IPS-NIHi7 (cell line): ENCODE data around the gene PCNX1.
"Not testable (repeated sequence)": the region's sequence is repeated elsewhere in the genome, so short reads cannot be mapped to it uniquely, and the experiment has no call there.

Experiments used
- DNase-seq: peaks from one replicate; pipeline ENCODE4 v3.0.0; 2012; ENCODE audit warnings: mixed read lengths; ENCODE audit errors: extremely low spot score

Gene PCNX1

DNA sequence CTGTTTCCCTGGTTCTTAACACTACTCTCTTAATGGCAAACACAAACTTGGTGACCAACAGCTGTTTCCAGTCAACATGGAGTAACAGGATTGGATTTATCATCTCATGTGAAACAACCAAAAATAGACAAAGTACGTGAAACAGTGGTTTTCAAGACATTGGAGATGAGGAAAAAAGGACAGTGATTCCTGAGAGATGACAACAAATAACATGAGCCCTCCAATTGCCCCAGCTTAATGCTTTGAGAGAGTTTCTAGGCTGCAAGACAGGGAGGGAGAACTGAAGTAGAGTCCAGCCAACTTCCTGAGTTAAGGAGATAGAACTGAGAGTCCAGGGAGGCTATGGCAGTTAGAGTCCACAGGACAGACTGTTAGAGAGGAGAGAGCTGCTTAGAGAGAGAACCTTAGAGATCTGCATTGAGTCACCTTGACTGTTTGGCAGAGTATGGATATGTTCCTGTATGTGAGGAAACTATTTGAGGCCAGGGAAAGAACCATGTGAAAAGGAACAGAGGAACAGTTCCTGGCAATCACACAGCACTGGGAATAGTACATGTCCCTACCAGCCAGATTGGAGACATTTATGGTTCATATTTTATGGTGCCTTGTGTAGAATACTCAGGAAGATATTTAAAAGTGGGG lies 106.4 kb downstream of the PCNX1 start:
- DNase-seq, result no peak

DNA sequence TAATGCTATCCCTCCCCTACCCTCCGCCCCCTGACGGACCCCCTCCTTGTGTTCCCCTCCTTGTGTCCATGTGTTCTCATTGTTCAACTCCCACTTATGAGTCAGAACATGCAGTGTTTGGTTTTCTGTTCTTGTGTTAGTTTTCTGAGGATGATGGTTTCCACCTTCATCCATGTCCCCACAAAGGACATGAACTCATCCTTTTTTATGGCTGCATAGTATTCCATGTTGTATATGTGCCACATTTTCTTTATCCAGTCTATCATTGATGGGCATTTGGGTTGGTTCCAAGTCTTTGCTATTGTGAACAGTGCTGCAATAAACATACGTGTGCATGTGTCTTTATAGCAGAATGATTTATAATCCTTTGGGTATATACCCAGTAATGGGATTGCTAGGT lies 112.7 kb downstream of the PCNX1 start:
- not testable (repeated sequence) for DNase-seq

DNA sequence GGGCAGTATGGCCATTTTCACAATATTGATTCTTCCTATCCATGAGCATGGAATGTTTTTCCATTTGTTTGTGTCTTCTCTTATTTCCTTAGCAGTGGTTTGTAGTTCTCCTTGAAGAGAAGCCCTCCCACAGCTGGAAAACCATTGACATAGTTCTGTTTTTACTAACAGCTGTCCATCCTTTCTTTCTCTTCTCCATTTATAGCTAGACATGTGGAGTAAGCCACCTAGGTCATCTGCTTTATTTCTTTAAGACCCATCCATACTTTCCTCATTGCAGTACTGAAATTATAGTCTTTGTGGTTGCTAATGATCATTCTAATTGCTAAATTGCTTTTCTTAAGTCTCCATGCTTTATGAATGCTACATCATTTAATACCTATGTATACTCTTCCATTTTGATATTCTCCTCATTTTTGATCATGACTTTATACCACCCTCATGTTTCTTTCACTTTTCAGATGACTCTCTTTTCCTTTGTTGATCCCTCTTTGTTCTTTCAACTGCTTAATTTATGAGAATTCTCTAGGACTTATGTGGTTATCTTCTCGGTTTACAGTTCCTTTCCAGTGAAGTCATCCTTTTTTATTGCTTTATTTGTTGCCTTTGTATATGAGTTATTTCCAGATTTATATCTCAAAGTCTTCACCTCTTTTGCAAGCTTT lies 114.2 kb downstream of the PCNX1 start:
- DNase-seq, result no peak

DNA sequence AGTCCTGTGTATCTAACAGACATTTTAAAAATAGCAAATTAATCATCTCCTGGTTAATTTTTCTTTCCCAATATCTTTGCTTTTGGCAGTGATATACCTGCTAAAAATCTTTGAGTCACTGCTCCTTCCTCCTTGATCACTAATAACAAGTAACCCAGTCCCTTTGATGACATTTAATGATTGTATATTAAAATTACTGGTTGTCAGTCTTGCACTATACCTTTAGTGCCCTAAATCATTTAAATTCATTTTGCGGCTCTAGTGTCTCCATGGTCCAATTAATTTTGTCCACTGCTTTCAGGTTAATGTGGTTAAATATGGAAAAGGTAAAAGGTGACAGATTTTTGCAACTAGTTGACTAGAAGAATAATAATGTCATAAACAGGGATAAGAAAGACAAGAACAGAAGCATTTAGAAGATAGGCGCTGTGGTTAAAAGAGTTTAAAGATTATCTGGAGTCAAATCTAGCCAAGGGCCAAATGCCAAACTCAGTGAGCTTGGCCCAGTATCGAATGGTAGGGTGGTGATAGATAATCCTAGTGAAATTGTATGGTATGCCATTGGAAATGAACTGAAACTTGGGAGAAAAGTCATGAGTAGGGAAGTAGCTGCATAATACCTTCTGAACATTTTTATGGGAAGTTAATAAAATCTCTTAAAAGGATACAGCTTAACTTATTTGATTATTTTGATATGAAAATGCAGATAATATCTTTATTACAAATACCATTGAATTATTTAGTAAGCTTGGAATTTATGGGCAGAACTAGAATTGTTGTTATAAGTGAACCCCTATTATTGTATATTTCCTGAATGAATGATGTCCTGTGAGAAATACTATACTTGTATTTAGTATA lies 115.0 kb downstream of the PCNX1 start:
- DNase-seq, result no peak

DNA sequence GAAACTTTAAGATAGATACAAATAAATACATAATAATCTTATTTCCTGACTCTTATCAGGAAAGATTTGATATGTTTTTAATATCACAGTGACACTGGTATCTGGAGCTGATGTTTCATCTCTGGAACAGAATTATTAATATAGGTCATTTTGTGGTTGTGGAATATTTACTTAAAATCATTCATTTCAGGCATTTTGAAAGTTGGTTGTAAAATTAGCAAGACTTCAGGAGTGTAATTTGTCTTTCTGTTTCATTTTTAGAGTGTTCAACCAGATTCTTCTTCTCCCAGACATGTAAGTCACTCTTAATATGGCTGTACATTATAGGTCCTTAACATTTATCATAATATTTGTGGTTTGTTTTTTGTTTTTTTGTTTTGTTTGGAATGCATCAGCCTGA lies 115.7 kb downstream of the PCNX1 start:
- DNase-seq, result no peak

DNA sequence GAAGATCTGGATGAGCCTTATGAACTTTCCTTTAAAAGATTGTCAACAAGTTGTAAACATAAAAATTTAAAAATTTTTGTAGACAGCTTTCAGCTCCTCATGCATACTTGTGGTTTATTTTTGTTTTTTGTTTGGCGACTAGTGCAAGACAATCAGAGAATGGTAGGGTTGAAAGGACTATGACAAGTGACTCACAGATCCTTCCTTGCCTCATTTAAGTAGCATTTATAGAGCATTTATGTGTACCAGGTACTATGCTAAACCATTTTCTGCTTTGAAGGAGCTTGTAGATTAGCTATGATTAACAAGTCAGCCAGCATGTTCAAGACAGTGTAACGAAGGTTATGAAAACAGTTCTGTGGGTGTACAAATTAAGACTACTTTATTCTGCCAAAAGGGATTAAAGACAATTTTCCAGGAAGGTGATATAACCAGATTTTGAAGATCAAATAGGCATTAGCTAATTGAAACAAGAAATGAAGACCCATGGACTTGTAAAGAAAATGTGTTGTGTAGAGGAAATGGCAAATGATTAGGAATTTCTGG lies 122.0 kb downstream of the PCNX1 start:
- no peak for DNase-seq

DNA sequence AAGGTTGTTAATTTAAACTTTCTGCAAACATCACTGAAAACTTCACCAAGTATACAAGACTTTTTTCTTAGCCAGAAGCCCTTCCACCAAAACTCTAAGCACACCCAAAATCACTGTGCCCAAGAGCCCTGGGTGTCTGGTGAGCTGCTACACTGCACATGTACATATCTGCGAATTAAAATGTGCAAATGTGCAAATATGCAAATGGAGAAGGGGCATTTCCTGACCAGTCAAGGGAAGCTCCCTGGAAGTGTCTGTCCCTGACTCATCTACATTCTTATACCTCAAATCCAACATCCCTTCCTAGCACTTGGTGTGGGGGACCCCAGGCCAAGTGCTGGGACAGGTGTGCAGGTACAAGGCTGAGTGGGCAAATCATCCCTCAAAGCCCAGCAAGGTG lies 123.7 kb downstream of the PCNX1 start:
- no peak for DNase-seq

DNA sequence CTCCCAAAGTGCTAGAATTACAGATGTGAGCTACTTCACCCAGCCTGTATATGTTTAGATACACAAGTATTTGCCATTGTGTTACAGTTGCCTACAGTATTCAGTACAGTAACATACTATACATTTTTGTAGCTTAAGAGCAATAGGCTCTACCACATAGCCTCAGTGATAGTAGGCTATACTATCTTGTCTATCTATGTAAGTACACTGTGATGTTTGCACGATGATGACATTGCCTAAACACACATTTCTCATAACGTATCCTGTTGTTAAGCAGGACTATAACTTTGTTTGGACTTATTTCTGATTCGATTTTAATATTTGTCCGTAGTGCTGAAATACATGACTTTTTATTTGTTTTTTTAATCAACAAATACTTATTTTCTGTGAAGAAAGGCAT lies 129.2 kb downstream of the PCNX1 start:
- DNase-seq, result no peak

DNA sequence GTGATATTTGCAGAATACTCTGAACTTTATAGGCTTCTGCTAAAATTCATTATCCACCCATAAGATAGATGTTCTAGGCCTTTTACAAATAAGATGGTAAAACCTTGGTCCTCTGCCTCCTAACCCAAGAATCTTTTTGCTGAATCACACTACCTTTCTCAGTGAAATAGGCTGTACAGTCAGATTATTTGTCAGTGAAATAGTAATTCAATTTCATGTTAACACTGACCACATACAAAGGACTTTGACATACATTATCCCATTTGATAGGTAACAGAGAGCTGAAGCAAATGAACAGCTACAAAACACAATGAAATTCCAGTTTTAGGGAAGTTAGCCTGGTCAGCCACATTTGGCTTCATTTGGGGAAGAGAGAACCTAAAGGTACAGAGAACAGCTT lies 141.1 kb downstream of the PCNX1 start:
- DNase-seq, result no peak

DNA sequence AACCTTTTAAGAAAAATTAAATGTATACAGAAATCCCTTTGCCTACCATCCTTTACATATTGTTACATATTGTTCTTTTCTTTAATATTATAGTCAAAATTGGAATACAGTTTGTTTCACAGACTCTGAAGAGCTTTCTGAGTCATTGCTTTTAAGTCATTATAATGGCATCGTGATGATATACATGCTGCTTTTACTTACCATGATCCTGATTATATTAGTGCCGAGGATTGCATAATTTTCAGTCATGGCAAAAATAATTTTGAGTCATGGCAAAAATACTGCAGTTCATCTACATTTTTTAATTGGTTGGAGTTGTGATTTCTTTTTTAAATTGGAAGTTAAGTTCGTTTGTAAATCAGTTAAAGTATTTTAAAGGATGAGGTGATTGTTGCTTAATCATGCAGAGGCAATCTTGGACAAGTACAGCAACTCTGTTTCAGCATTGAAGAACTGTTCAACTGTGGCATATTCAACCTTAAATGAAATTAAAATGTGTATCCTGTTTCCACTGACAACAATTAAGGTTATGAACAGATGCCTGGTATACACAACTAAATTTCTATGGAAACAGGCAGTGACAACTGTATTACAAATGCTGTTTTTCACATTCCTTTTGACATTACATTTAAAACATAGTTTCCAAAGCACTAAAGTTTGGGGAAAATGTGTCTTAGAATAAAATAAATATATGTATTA lies 142.3 kb downstream of the PCNX1 start:
- DNase-seq, result no peak

DNA sequence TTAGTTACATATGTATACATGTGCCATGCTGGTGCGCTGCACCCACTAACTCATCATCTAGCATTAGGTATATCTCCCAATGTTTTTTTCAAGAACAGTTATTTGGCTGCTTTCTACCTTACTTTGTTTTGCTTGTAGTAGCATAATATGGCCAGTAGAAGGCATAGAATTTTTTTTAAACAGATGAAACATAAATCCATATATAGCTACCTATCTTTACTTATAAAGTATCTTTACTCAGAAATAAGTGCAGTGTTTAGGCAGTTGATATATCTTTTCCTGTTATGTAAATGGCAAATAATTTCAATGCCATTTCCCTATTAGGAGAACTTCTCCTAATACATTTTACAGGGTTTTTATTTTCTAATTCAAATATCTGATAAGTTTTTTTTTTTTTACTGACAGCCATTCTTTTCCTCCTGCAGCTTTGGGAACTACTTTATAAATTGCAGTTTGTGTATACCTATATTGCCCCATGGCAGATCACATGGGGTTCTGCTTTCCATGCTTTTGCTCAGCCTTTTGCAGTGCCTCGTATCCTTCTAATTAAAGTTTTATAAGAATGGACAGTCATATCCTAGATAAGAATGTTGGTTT lies 143.1 kb downstream of the PCNX1 start:
- DNase-seq, result no peak

DNA sequence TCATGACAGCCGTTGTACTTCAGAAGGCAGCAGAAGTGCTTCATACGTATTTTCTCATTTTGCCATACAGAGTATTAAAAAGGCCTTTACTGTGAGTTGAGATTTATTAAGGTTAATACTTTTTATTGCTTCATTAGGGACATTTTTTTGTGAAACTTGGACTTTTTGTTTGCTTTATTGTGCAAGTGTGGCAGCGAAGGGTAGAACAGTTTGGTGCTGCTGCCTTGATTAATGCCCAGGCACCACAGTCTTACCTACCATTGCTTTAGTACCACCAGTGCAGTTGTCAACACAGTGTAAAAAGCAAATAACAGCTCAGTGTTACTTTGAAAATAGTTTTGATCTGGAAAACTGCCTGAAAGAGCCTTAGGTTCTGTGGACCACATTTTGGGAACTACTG lies 147.4 kb downstream of the PCNX1 start:
- no peak for DNase-seq

DNA sequence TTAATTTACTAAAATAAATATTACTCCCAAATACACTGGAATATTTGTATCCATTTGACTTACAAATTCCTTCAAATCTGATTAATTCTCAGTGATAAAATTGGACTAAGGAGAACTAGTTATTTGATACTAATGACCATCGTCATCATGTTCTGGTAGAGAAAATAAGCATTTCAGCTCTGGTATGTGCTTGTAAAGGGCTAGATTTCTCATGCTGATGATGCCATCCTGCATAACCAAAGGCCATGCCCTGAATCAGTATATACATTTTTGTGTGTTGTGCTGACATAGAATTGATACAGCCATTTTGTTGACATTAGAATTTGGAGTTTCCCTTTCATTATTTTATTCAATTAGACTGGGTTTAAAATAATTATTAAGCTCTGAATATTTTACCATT lies 148.9 kb downstream of the PCNX1 start:
- DNase-seq, result no peak

DNA sequence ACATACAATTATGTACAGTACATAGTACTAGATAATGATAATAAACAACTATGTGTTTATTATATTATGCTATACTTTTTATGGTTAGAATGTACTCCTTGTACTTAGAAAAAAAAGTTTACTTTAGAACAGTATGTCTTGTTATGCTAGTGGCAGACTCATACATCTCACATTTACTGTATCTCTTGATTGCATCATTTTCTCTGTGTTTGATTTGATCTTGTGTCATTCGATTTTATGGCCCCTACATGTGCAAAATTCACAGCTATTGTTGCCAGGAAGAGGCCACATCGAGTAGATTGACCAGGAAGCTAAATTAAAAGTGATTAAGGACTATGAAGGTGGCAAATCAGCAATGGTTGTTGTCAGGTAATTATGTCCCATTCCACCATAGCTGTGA lies 153.0 kb downstream of the PCNX1 start:
- DNase-seq, result no peak

DNA sequence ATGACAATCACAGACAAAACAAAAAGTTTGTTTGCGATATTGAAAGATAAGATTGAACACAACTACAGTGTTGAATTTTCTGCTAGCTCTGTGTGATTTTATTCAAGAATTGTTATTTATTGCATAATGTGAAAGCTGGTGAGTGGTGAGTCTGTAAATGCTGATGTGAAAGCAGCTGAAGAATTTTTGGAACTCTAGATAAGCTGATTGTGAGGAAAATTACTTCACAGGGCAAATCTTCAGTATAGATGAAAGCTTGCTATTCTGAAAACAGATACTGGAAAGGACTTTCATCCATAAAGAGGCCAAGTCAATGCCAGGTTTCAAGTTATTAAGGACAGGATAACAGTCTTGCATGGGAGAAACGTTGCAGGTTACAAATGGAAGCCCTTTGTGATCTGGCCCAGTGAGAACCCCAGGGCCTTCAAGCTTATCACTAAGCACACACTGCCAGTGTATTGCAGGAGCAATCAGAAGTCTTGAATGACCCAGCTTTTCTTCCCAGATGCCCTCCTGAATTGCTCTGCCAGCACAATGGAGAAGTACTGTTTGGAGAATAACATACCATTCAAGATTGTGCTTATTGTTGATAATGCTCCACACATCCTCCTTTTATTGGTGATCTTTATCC lies 153.7 kb downstream of the PCNX1 start:
- DNase-seq, result no peak

DNA sequence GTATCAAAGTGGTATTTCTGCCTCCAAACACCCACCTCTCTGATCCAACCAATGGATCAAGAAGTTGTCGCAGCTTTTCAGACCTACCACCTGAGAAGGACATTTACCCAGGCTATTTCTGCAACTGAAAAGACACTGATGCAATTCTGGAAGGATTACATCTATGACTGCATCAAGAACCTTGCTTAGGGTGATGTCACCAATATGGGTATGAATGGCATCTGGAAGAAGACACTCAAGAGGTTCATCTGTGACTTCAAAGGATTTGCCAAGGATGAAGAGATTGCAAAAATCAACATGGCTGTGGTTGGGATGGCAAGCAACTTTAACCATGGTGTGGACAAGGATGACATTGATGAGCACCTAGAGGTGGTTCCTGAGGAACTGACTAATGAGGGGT lies 154.2 kb downstream of the PCNX1 start:
- no peak for DNase-seq

DNA sequence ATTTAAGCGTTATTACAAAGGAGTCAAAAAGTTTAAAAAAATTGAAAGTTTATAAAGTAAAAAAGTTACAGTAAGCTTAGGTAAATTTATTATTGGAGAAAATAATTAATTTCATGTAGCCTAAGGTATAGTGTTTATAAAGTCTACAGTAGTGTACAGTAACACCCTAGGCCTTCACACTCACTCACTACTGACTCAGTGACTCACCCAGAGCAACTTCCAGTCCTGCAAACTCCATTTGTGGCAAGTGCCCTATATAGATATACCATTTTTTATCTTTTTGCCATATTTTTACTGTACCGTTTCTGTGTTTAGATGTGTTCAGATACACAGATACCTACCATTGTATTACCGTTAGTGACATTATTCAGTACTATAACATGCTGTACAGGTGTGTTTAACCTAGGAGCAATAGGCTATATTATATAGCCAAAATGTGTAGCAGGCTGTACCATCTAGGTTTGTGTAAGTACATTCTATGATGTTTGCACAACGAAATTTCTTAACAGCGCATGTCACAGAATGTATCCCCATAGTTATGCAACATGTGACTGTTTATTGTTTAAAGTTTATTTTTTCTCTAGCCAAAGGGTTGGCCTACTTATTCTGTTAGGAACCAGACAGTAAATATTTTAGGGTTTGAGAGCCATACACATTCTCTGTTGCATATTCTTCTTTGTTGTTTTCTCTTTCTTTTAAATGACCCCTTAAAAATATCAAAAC lies 155.5 kb downstream of the PCNX1 start:
- no peak for DNase-seq

DNA sequence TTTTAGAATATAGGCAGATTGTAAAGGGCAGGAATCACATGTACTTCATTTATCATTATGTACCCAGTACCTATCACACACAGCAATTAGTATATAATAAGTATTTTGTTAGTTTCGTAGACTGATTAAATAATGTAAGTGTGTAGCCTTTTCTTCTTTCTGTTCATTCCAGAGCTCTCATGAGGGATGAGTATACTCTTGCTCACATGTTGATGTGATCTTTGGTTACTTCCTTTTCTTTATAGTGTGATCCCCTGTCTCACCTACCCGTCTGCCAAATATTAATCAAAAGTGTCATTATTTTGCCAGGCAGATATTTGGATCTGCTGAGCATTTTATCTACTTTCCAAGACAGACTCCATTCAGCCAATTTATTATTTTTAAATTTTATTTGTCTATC lies 156.1 kb downstream of the PCNX1 start:
- DNase-seq, result no peak

DNA sequence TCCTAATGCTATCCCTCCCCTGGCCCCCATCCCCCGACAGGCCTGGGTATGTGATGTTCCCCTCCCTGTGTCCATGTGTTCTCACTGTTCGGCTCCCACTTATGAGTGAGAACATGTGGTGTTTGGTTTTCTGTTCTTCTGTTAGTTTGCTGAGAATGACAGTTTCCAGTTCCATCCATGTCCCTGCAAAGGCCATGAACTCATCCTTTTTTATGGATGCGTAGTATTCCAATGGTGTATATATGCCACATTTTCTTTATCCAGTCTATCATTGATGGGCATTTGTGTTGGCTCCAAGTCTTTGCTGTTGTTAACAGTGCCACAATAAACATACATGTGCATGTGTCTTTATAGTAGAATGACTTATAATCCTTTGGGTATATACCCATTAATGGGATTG lies 157.5 kb downstream of the PCNX1 start:
- DNase-seq, result not testable (repeated sequence)

DNA sequence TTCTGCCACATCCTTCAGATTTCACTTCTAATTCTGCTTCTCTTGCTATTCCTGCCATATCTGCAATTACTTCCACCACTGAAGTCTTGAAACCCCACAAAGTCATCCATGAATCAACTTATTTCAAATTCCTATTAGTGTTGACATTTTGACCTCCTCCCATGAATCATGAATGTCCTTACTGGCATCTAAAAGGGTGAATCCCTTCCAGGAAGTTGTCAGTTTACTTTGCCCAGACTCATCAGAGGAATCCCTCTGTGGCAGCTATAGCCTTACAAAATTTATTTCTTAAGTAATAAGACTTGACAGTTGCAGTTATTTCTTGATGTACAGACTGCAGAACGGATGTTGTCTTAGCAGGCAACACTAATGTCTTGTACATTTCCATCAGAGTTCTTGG lies 162.9 kb downstream of the PCNX1 start:
- no peak for DNase-seq

DNA sequence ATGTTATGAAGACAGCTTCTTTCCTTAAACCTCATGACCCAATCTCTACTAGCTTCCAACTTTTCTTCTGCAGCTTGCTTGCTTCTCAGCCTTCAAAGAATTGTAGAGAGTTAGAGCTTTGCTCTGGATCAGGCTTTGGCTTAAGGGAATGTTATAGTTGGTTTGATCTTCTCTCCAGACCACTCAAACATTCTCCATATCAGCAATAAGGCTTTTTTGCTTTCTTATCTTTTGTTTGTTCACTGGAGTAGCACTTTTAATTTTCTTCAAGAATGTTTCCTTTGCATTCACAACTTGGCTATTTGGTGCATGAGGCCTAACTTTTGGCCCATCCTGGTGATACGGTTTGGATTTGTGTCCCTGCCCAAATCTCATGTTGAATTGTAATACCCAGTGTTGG lies 163.8 kb downstream of the PCNX1 start:
- no peak for DNase-seq
